K562 treated with DMSO at 1 percent for 24 hours (cell line): Measurements from ENCODE around the gene CCDC191. TPM values are rescaled to one million over a fixed set of nuclear protein-coding genes. Genes with fewer than 3 reads are reported as not detected.

Source experiments
- total RNA-seq: library from RNA; unstranded; fragments of 300-600 nt; gene quantifications from 2 replicates; pipeline ENCODE4 v1.2.3, GENCODE V29; 2022; ENCODE audit warnings: low read depth; ENCODE audit not compliant: insufficient read depth

Gene CCDC191
- total RNA-seq, result 0.29 TPM in 1 of 2 replicates, not detected in the other

GRCh38 chr3:114056130-114057010, at the start of gene CCDC191, which contains the start of gene QTRT2:
Gene CCDC191, minus strand, starts transcription at chr3:114056526. Its CDS starts 60 bp downstream, at chr3:114056466.
Gene QTRT2, plus strand, starts transcription at chr3:114056737. Its CDS starts 8,521 bp downstream, at chr3:114065258.

DNA sequence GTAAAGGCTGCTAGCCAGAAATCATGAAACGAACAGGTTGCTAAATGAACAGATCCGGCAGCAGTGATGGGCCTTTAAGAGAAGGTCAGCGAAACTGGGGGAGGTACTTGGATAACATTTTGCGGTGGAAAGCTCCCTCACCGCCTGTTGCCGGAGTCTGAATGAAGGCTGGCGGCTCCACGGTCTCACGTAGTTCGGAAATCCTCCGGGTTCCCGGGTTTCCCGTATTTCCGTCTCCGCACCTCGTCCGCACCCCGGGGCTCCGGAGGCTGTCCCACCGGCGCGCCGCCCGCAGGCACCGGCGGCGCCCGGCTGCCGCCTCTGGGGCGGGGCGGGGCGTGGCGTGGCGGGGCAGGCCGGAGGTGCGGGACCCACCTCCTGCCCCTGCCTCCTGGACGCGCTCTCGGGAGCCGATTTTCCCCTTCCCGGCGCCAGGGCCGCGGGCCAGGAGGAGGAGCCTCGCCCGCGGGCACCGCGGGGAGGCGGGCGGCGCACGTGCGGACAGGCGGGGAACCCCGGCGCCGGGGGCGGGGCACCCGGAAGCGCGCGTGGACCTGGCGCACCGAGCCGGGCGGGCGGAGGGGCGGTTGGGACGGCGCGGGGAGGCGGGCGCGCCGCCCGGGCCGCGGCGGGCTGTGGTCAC, 108.8 kb downstream of the CCDC191 start, which contains the start of gene ZDHHC23:
TSS of gene ZDHHC23 (plus strand) at position 642 of the 643 bp plus-strand sequence. CDS start 790 bp downstream, outside the sequence.

Other genes with a start within 250 kb of the CCDC191 start
- not detected in 2 replicates for gene GRAMD1C, start 217.7 kb downstream of the CCDC191 start, total RNA-seq
- gene ZDHHC23, start 108.5 kb downstream of the CCDC191 start, total RNA-seq, result 0.12 and 0.67 TPM in 2 replicates
- 3.5 and 3.8 TPM in 2 replicates for gene QTRT2, start 211 bp upstream of the CCDC191 start, total RNA-seq
- not detected in 2 replicates for gene DRD3, start 122.5 kb upstream of the CCDC191 start, total RNA-seq
- 0.27 TPM in 1 of 2 replicates, not detected in the other for gene ZNF80, start 181.1 kb upstream of the CCDC191 start, total RNA-seq
- gene TIGIT, start 237.5 kb upstream of the CCDC191 start, total RNA-seq, result not detected in 2 replicates